Heart right ventricle (tissue), 16 donors: ENCODE data around the gene ELF5. TPM values are rescaled to one million over a fixed set of nuclear protein-coding genes. Genes with fewer than 3 reads are reported as not detected.

Experiments
- ATAC-seq, 8 donors: fragments of 200-7000 bp; cut with Tn5 transposase; one replicate each; pipeline ENCODE4 v1.9.1; 2020; ENCODE audit warnings: mild to moderate bottlenecking in 8 of 8, moderate library complexity in 8 of 8, moderate number of reproducible peaks in 1 of 8
- DNase-seq, 2 donors: peaks; one replicate each; pipeline ENCODE4 v3.0.0-alpha.2; 2020
- H3K27ac ChIP-seq, 10 donors: fragments of 200-600 bp; sonication (generic) in 2 of 10; one replicate each; pipeline versions ENCODE4 v1.5.0 to v1.8.0; 2020 to 2022; ENCODE audit warnings: mild to moderate bottlenecking in 3 of 10
- H3K27me3 ChIP-seq, 7 donors: fragments of 200-600 bp; one replicate each; pipeline ENCODE4 v1.8.0; 2021 to 2022; ENCODE audit warnings: mild to moderate bottlenecking in 2 of 7
- H3K36me3 ChIP-seq, 9 donors: fragments of 200-600 bp; sonication (generic) in 1 of 9; one replicate each; pipeline versions ENCODE4 v1.5.0 to v1.8.0; 2020 to 2022; ENCODE audit warnings: mild to moderate bottlenecking in 2 of 9
- H3K4me1 ChIP-seq, 9 donors: fragments of 200-600 bp; sonication (generic) in 1 of 9; one replicate each; pipeline versions ENCODE4 v1.5.0 to v1.8.0; 2020 to 2022; ENCODE audit warnings: mild to moderate bottlenecking in 4 of 9
- H3K4me3 ChIP-seq, 10 donors: fragments of 200-600 bp; sonication (generic) in 2 of 10; one replicate each; pipeline versions ENCODE4 v1.5.0 to v1.8.0; 2020 to 2022; ENCODE audit warnings: mild to moderate bottlenecking in 7 of 10, moderate library complexity in 2 of 10
- H3K9me3 ChIP-seq, 11 donors: fragments of 200-600 bp in 10 of 11; sonication (generic) in 2 of 11; one replicate each; pipeline versions ENCODE4 v1.5.0 to v1.8.0; 2013 to 2022; ENCODE audit warnings: mild to moderate bottlenecking in 2 of 11, control low read depth in 1 of 11, moderate library complexity in 1 of 11
- WGBS, 2 donors: extraction: QIAGEN DNeasy Blood & Tissue Kit; methylation state at CpG; one replicate each; pipeline ENCODE4 v1.1.7; 2013; ENCODE audit warnings: inconsistent platforms in 1 of 2; 5-methylcytosine and 5-hydroxymethylcytosine counted together
- intact Hi-C, 10 donors: fragments of 100-400 bp; cut with DNase I; formaldehyde crosslinking; loops; one replicate each; pipeline versions ENCODE4 v1.11.1 to v1.14.2; 2022
- polyA plus RNA-seq, 2 donors: library from polyadenylated mRNA; stranded (reverse); fragments of 200-250 nt; gene quantifications; one replicate each; pipeline ENCODE4 v1.2.3, GENCODE V29; 2013
- total RNA-seq, 10 donors: library from RNA; stranded (reverse); fragmentation: NEBNext Ultra II Directional in 3 of 10; extraction: Animal tissue kit (Norgen Biotek cat#: 25700) in 3 of 10; gene quantifications; one replicate each; pipeline versions ENCODE4 v1.2.1 to v1.2.4, GENCODE V29; 2021 to 2023
- TF ChIP-seq, protein P1 (sequence below), 9 donors: fragments of 200-600 bp; sonication (generic) in 2 of 9; IDR thresholded peaks; one replicate each; pipeline versions ENCODE4 v1.5.0 to v1.8.0; 2021 to 2022; ENCODE audit warnings: antibody characterized with exemption in 9 of 9, mild to moderate bottlenecking in 5 of 9, moderate library complexity in 1 of 9
- donor health status: Arrhythmogenic right ventricular cardiomyopathy.
- donor health status: ischemic (EF 13 %, LVEDD 7.1; RV severe dilation, severe dysfunction).
- donor health status: healthy with polysubstance abuse.
- donor health status: DM: no; HTN: yes; CAD: no.
- donor health status: DM: no; HTN: no; CAD: no.
- donor health status: ischemic (EF 25% LVEDD 6.9; RV normal size, moderate dysfunction).
- donor health status: ischemic (EF 25% LVEDD 5.7; RV mildly dilated, moderate dysfunction).
- donor health status: healthy.
- donor health status: DM: yes; HTN: yes; CAD: no.
- donor health status: Ischemic cardiomyopathy.
- donor health status: ischemic (EF 35%, LVEDD 5.7; RV mildly dilated, moderate dysfunction).
- donor health status: nonischemic (EF 11% LVEDD 7.7; RV severe dilation, severe dysfunction).
- donor health status: DM: yes; HTN: yes; CAD: no.
- donor health status: PGD.
- donor health status: ischemic (EF 29% LVEDD 5.4; RV normal size, mild dysfunction).
- donor health status: nonischemic (EF 23%, LVEDD 6.1; RV moderate dilation, normal function).

The ELF5 gene
- total and polyA plus RNA-seq, 12 donors: not detected

DNA sequence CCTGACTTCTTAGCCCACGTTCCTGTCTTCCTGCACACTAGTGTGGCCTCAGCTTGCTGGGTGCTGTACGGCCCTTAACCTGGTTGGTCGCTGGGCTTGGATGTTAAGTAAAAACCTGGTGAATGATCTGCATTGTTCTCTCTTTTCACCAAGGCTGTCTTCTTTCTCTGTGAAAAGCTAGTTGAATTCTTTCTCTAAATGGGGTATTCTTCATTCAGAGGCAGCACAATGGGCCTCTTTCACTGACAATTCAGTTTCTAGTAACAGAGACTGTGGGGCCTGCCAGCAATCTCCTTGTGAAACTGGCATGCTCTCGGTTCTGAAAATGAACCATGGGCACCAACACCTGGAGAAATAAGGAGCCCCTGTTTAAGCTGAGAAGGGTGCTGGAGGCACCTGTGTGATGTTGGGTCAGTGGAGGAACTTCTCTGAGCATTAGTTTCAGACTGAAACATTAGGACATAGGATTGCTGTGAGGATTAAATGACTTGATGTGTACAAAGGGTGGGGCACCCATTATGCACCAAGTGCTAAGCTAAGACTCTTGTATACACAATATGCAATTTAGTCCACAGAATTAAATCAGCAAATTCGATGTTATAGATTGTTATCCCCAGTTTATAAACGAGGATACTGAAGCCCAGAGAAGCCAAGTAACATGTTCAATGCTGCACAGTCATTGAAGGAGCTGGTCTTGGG is 33.1 kb upstream of the ELF5 start:
- Histone ChIP-seq H3K27me3 (peaks cover 0 to 33% (median 16%) of the 10 kb centered on the region in 7 donors), H3K27ac (no peak overlapping the region), H3K9me3 (no peaks in the 10 kb centered on the region), H3K4me3 (no peak overlapping the region), H3K4me1 (no peaks in the 10 kb centered on the region), H3K36me3 (no peaks in the 10 kb centered on the region)
- intact Hi-C loops: no loop called here
- DNase-seq (no peak), ATAC-seq (no peak)
- TF ChIP-seq, protein P1, sequence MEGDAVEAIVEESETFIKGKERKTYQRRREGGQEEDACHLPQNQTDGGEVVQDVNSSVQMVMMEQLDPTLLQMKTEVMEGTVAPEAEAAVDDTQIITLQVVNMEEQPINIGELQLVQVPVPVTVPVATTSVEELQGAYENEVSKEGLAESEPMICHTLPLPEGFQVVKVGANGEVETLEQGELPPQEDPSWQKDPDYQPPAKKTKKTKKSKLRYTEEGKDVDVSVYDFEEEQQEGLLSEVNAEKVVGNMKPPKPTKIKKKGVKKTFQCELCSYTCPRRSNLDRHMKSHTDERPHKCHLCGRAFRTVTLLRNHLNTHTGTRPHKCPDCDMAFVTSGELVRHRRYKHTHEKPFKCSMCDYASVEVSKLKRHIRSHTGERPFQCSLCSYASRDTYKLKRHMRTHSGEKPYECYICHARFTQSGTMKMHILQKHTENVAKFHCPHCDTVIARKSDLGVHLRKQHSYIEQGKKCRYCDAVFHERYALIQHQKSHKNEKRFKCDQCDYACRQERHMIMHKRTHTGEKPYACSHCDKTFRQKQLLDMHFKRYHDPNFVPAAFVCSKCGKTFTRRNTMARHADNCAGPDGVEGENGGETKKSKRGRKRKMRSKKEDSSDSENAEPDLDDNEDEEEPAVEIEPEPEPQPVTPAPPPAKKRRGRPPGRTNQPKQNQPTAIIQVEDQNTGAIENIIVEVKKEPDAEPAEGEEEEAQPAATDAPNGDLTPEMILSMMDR (IDR thresholded peaks at IDR 0.05): no peak
- WGBS, 2 donors: 65 to 71% methylated on average over 6 of the region's 6 CpGs

DNA sequence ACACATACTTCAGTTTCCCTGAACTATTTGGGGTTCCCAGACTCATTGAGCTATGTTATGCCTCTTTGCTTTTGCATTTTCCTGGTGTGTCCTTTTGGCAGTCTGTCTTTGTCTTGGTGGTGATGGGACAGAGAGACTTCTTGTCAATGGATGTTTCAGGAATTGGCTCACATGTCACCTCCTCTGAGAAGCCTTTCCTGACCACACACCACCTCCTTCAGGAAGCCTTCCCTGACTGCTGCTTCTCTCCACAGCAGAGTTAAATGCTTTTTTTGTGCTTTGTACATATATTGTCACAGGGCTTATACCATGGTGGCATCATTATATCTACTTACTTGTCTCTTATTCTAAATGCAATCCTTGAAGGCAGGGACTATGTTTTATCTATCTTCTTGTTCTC is 28.5 kb upstream of the ELF5 start:
- ATAC-seq: no peak
- TF ChIP-seq, protein P1 (IDR thresholded peaks at IDR 0.05): no peak
- no peaks in the 10 kb centered on the region for H3K9me3 ChIP-seq
- H3K4me1 ChIP-seq: no peaks in the 10 kb centered on the region
- peaks cover 0 to 45% (median 35%) of the 10 kb centered on the region in 7 donors for H3K27me3 ChIP-seq
- intact Hi-C loops: no loop called here
- DNase-seq: no peak
- no peak overlapping the region for H3K27ac ChIP-seq
- H3K36me3 ChIP-seq: no peaks in the 10 kb centered on the region
- H3K4me3 ChIP-seq: no peak overlapping the region

DNA sequence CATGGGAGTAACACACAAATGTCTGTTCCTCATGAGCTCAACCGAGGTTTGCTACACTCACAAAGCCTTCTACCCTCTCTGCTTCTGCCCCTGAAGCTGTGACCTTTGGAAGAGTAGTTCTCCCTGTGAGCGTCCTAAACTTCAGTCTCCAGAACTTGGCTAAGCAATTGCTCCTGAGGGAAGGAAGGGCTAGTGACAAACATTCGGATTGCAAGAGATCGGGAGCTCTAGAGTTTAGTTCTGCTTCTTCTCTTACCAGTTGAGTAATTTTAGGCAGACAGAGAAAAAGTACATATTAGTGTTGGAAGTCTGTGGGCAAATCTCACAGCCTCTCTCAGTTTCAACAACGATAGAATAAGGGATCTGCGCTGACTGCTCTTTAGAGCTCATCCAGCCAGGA is 27.3 kb upstream of the ELF5 start:
- DNase-seq: no peak
- no peaks in the 10 kb centered on the region for H3K4me1 ChIP-seq
- TF ChIP-seq, protein P1 (IDR thresholded peaks at IDR 0.05): no peak
- H3K27ac ChIP-seq: no peak overlapping the region
- no peak for ATAC-seq
- peaks cover 0 to 45% (median 35%) of the 10 kb centered on the region in 7 donors for H3K27me3 ChIP-seq
- 81 to 82% methylated on average over 6 of the region's 6 CpGs for WGBS, 2 donors
- no peaks in the 10 kb centered on the region for H3K9me3 ChIP-seq
- no peaks in the 10 kb centered on the region for H3K36me3 ChIP-seq
- intact Hi-C loops: no loop called here
- H3K4me3 ChIP-seq: no peak overlapping the region

DNA sequence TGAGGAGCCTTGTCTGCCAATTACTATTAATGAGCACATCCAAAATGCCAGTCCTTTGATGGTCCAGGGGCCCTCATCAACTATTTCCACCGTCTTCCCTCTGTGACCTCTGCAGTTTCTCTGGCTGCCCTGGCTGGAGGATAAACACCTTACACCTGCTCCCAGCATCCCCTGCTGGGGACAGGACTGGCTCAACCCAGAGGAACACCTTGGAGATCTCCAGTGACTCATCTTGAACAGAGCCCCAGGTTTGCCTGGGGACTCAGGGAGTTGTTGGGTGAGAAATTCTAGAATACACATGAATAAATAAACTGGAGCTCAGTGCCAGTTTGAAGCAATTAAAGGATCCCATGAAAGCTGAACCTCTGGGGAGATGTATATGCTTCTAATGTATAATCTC is 24.0 kb upstream of the ELF5 start:
- peaks cover 0 to 35% (median 26%) of the 10 kb centered on the region in 7 donors for H3K27me3 ChIP-seq
- ATAC-seq (no peak), DNase-seq (no peak)
- intact Hi-C loops: no loop called here
- 66 to 76% methylated on average over 1 of the region's 1 CpG for WGBS, 2 donors
- TF ChIP-seq, protein P1 (IDR thresholded peaks at IDR 0.05): no peak
- no peaks in the 10 kb centered on the region for H3K36me3 ChIP-seq
- no peaks in the 10 kb centered on the region for H3K4me1 ChIP-seq
- H3K27ac ChIP-seq: no peak overlapping the region
- H3K4me3 ChIP-seq: no peak overlapping the region
- H3K9me3 ChIP-seq: peaks cover 0 to 12% (median 2%) of the 10 kb centered on the region in 11 donors
